ENCODE results near the gene SNRNP25. TPM values are rescaled to one million over a fixed set of nuclear protein-coding genes. Genes with fewer than 3 reads are reported as not detected.

Gene SNRNP25
- total and polyA plus RNA-seq, 2 donors (not counting 3 experiments of a cell fraction or from before 2014, with no cell fraction given): 41.8 to 49.6 TPM

- Histone ChIP-seq H3K27me3 (ENCODE audit: control insufficient read depth in 2 of 2, insufficient read depth in 2 of 2, low read length in 2 of 2) (no peaks in the 10 kb centered on the region), H3K9me3 (replicated peaks; ENCODE audit: control insufficient read depth, insufficient read depth, low read length) (no peaks in the 10 kb centered on the region), H3K79me2 (ENCODE audit: control insufficient read depth, insufficient read depth, low read length) (no peaks in the 10 kb centered on the region), H3K4me2 (ENCODE audit: insufficient read depth, low read length) (no peak overlapping the region), H3K4me3 (replicated peaks in 1 of 3; ENCODE audit: insufficient read depth in 1 of 3, low read depth in 1 of 3, low read length in 3 of 3) (no peak overlapping the region), H3K36me3 (ENCODE audit: control insufficient read depth in 2 of 2, extremely low read depth in 1 of 2, insufficient read depth in 2 of 2, low read length in 2 of 2) (peaks cover 3 to 7% of the 10 kb centered on the region in 2 experiments), H3K4me1 (ENCODE audit: control insufficient read depth, extremely low read depth, insufficient read depth, low read length) (no peaks in the 10 kb centered on the region), H2AFZ (ENCODE audit: low read depth, low read length) (no peak overlapping the region), H3K27ac (ENCODE audit: insufficient read depth, low read depth, low read length) (no peak overlapping the region), H4K20me1 (replicated peaks; ENCODE audit: control insufficient read depth, extremely low read depth, insufficient read depth, low read length) (no peaks in the 10 kb centered on the region), H3K9ac (replicated peaks; ENCODE audit: extremely low read depth, insufficient read depth, low read length) (no peak overlapping the region), H3K9me1 (replicated peaks; ENCODE audit: control insufficient read depth, extremely low read depth, insufficient read depth, low read length) (no peaks in the 10 kb centered on the region)
- no TSS peak for BruUV-seq (replicated peaks)
- ChIA-PET POLR2A (no interaction called here), CTCF (interaction anchor here (1.1 to 1.9 kb wide), 2 partner anchors 10 to 54 kb away, joined by 4 read pairs; partner anchors contain the start of gene POLR3K)
- FAIRE-seq (no peak), DNase-seq (ENCODE audit: low read depth, low spot score) (no peak)
- TF ChIP-seq CTCF (IDR thresholded peaks at IDR 0.05; ENCODE audit: extremely low read depth in 1 of 2, insufficient read depth in 1 of 2, low read depth in 1 of 2, low read length in 2 of 2) (no peak), EZH2 (IDR thresholded peaks at IDR 0.05; ENCODE audit: borderline replicate concordance, low read depth, low read length, severe bottlenecking) (no peak), MAX (IDR thresholded peaks at IDR 0.05; ENCODE audit: insufficient read depth, insufficient read length) (no peak)
- dilution Hi-C loops (cut with MboI; ENCODE audit: extremely low pct_ligation_motif_present, low sequenced_read_pairs): no loop called here
- intact Hi-C loops (cut with micrococcal nuclease): no loop called here
These were observed 10.3 kb upstream of the SNRNP25 start for GRCh38 chr16:43294-43693.

- no peaks in the 10 kb centered on the region for H3K79me2 ChIP-seq (ENCODE audit: control insufficient read depth, insufficient read depth, low read length)
- DNase-seq (ENCODE audit: low read depth, low spot score) (no peak), FAIRE-seq (no peak)
- POLR2A ChIA-PET: no interaction called here
- dilution Hi-C loops (cut with MboI; ENCODE audit: extremely low pct_ligation_motif_present, low sequenced_read_pairs) (no loop called here), intact Hi-C loops (cut with micrococcal nuclease) (no loop called here)
- no peak overlapping the region for H3K27ac ChIP-seq (ENCODE audit: insufficient read depth, low read depth, low read length)
- no peaks in the 10 kb centered on the region for H4K20me1 ChIP-seq (replicated peaks; ENCODE audit: control insufficient read depth, extremely low read depth, insufficient read depth, low read length)
- BruUV-seq (replicated peaks): no TSS peak
- H3K9me3 ChIP-seq (replicated peaks; ENCODE audit: control insufficient read depth, insufficient read depth, low read length): no peaks in the 10 kb centered on the region
- no peak overlapping the region for H3K4me2 ChIP-seq (ENCODE audit: insufficient read depth, low read length)
- TF ChIP-seq CTCF (IDR thresholded peaks at IDR 0.05; ENCODE audit: extremely low read depth in 1 of 2, insufficient read depth in 1 of 2, low read depth in 1 of 2, low read length in 2 of 2): no peak
- no peak for TF ChIP-seq POLR2AphosphoS5 (IDR thresholded peaks at IDR 0.05; ENCODE audit: insufficient read depth, low read depth, low read length)
- no peak for TF ChIP-seq JUN (IDR thresholded peaks at IDR 0.05; ENCODE audit: borderline replicate concordance, insufficient read depth, insufficient read length, low read depth)
- TF ChIP-seq EZH2 (IDR thresholded peaks at IDR 0.05; ENCODE audit: borderline replicate concordance, low read depth, low read length, severe bottlenecking): no peak
- TF ChIP-seq MYC (IDR thresholded peaks at IDR 0.05; ENCODE audit: low read depth, low read length): no peak
- TF ChIP-seq FOS (IDR thresholded peaks at IDR 0.05; ENCODE audit: borderline replicate concordance, insufficient read depth, low read length): no peak
- TF ChIP-seq POLR2A (IDR thresholded peaks at IDR 0.05; ENCODE audit: low read depth, low read length): no peak
- no peak for TF ChIP-seq MAX (IDR thresholded peaks at IDR 0.05; ENCODE audit: insufficient read depth, insufficient read length)
- TF ChIP-seq GATA2 (IDR thresholded peaks at IDR 0.05; ENCODE audit: insufficient read depth, insufficient read length, low read depth, low read length): no peak
- no peaks in the 10 kb centered on the region for H3K27me3 ChIP-seq (ENCODE audit: control insufficient read depth in 2 of 2, insufficient read depth in 2 of 2, low read length in 2 of 2)
- no peaks in the 10 kb centered on the region for H3K4me1 ChIP-seq (ENCODE audit: control insufficient read depth, extremely low read depth, insufficient read depth, low read length)
- no peaks in the 10 kb centered on the region for H3K9me1 ChIP-seq (replicated peaks; ENCODE audit: control insufficient read depth, extremely low read depth, insufficient read depth, low read length)
- no peak overlapping the region for H3K4me3 ChIP-seq (replicated peaks in 1 of 3; ENCODE audit: insufficient read depth in 1 of 3, low read depth in 1 of 3, low read length in 3 of 3)
- peaks cover 3 to 7% of the 10 kb centered on the region in 2 experiments for H3K36me3 ChIP-seq (ENCODE audit: control insufficient read depth in 2 of 2, extremely low read depth in 1 of 2, insufficient read depth in 2 of 2, low read length in 2 of 2)
- CTCF ChIA-PET: interaction anchor here (0.7 to 1.9 kb wide), 2 partner anchors 8 to 63 kb away, joined by 3 to 4 read pairs; partner anchors contain the start of gene POLR3K
- H2AFZ ChIP-seq (ENCODE audit: low read depth, low read length): no peak overlapping the region
- H3K9ac ChIP-seq (replicated peaks; ENCODE audit: extremely low read depth, insufficient read depth, low read length): no peak overlapping the region
These were observed 9.0 kb upstream of the SNRNP25 start for GRCh38 chr16:44655-45054.
